Right renal cortex interstitium (tissue), 3 donors: ENCODE data around the gene AP1M1. TPM values are rescaled to one million over a fixed set of nuclear protein-coding genes. Genes with fewer than 3 reads are reported as not detected.

Source experiments
- DNase-seq, 3 donors: peaks; one replicate each; pipeline ENCODE4 v3.0.0-alpha.2; 2013; ENCODE audit warnings: low read depth in 3 of 3, low spot score in 2 of 3
- polyA plus RNA-seq, 3 donors: library from polyadenylated mRNA; unstranded; fragments of 120-200 nt; gene quantifications; one replicate each; pipeline ENCODE4 v1.2.1, GENCODE V29; 2013; ENCODE audit not compliant: insufficient read length in 3 of 3

Gene AP1M1
- polyA plus RNA-seq, 3 donors, result 55.2 to 67.8 (median 57.7) TPM

- DNase-seq, result peak; percentile 97 to 99 (median 99)
Measured at GRCh38 chr19:16185123-16185767, 12.5 kb upstream of the AP1M1 start, which contains the start of gene FAM32A. Gene FAM32A (plus strand): TSS chr19:16185410. CDS start chr19:16185443, 33 bp downstream.

- peak in 2 of 3 donors; percentile 8 to 23 for DNase-seq
Measured at GRCh38 chr19:16185768-16186123, 12.0 kb upstream of the AP1M1 start.

GRCh38 chr19:16188521-16188920 lies 9.2 kb upstream of the AP1M1 start:
- DNase-seq, result no peak

DNA sequence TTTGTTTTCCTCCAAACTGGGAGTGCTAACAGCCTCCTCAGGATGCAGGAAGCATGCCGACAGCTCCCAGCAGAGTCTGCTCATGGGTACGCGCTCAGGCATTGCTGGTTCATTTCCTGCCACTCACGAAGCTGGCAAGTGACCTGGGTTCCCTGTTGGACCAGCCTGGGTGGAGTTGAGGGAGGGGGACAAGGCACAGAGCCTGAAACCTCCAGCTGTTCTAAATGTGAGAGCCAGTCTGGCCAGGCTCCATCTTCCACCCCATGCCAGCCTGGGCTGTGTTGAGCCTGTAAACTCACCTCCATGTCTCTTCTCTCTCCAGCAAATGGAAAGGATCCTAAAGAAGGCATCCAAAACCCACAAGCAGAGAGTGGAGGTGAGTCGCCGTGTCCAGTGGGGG lies 7.5 kb upstream of the AP1M1 start:
- DNase-seq, result no peak

DNA sequence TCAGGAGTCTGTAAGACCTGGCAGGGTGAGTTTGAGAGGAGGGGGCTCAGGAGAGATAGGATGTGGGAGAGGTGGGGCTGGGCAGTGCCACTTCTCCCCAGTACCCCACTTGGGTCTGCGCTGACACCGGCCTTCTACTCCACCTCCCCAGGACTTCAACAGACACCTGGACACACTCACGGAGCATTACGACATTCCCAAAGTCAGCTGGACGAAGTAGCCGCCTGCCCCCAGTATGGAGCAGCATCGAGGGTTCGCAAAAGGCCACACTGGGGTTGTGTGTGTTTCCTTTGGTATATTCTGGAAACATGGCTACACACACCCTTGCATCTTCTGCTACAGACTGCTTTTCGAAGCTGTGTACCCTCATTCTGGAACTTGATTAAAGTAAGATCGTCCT lies 7.0 kb upstream of the AP1M1 start:
- no peak for DNase-seq

- no peak for DNase-seq
Measured at GRCh38 chr19:16191216-16191908, 6.3 kb upstream of the AP1M1 start.

DNA sequence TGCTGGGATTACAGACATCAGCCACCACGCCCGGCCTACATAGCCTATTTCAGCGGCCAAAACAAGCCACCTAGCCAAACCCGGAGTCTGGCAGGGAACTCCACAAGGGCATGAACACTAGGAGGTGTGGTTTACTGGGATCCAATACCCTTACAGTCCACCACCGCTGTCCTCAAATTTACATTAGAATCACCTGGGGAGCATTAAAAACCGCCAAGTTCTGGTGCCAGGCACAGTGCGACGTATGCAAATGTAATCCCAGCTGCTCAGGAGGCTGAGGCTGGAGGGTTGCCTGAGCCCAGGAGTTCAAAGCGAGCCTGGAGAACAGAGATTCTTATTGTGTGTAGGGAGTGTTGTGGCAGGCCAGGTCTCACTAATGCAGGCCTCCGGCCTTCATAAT lies 4.2 kb upstream of the AP1M1 start:
- DNase-seq, result no peak

- DNase-seq, result no peak
Measured at GRCh38 chr19:16197188-16197621, 506 bp upstream of the AP1M1 start.

DNA sequence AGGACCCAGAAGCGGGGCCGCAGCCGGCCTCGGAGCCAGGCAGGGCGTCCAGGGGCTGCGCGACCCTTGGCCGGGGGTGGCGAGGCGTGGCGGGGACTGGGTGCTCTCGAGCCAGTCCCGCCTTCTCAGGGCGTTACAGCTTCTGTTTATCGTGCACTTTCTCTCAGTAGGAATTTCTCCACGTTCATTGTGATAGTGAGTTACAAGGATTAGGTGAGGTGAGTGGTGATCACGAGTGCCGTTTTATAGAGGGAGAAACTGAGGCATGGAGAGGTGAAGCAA lies 600 bp downstream of the AP1M1 start:
- no peak for DNase-seq

DNA sequence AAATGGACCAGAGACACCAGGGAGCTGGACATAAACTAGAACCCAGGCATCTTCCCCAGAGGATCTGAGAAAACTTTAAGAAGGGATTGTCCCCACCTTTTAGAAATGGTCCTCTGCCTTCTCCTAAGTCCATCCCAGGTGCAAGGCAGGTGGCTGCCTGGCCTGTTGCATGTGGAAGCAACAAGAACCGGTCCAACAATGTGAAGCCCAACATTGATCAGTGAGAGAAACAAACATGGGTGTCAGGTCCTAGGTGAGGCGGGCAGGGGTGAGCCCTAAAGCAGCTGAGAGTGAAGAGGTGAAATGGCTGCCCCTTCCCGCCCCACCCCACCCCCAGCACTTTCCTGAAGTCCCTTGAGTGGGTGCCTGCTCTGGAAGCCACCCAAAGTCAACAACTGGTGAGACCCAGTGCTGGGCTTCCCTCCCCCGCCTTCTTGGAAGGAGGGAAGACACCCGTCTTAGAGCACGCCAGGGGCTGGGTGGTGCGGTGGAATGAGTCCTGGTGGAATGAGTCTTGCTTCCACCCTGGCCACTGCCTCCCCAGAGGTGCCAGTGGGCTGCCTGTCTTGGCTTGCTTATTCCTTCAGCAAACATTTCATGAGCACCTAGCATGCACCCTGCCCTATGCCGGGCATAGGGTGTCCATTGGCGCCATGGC lies 1.7 kb downstream of the AP1M1 start:
- no peak for DNase-seq

GRCh38 chr19:16200038-16201010 lies 2.6 kb downstream of the AP1M1 start:
- DNase-seq, result no peak

- no peak for DNase-seq
Measured at GRCh38 chr19:16201011-16201391, 3.3 kb downstream of the AP1M1 start.

DNA sequence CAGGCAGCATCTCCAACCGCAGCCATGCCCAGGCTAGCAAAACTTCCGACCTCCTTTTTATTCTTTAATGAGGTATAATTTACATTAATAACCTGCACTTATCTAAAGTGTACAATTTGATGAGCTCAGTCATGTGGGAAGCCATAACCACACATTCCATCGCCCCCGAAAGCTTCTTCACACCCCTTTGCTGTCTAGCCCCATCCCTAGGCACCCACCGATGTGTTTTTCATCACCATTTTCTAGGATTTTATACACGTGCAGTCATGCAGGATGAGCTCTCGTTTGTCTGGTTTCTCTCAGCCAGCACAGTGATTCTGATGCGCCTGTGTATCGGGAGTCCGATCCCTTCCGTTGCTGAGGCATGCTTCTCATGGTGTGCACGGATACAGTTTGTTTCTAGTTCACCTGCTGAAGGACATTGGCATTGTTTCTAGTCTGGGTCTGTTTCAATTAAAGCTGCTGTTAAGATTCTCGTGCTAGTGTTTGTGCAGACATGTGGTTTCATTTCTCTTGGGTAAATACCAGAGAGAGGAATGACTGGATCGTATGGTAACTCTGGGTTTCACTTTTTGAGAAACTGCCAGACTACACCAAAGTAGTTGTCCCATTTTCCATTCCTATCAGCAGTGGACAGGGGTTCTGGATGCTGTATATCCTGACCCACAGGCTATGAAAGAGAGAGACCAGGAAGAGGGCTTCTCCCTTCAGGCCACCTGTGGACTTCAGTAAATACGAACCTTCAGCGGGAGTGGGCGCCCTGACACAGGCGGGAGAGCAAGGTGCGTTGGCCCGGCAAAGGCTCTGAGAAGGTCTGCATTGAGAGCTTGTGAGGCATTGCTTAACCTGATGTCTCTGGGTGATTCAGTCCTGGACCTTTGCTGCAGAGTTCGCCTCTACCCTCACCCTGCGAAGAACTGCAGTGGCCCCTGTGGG lies 4.9 kb downstream of the AP1M1 start:
- DNase-seq, result no peak

DNA sequence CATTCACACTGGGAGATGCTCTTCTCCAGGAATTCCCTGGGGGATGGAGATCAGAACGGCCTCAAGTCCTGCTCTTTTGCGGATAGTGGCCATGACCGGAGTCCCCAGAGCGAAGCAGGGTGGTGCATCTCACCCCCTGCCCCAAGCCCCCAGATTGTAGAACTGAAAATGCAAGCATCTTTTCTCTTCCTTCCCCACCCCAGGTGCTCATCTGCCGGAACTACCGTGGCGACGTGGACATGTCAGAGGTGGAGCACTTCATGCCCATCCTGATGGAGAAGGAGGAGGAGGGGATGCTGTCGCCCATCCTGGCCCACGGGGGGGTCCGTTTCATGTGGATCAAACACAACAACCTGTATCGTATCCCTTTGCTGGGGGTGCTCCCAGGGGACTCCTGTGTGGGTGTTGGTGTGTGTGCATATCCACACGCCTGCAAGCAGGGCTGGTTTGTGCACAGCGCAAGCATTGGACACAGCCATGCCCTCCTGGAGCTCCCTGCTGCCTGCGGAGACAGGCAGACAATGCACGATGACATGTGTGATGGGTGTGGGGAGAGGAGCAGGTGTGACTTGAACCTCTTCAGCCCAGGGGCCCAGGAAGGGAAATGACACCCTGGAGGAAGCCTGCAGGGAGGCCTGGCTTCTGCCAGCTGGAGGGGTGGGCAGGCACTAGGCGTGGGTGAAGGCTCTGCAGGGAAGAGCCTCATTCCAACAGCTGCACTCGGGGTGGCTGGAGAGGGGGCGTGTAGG lies 5.7 kb downstream of the AP1M1 start:
- no peak for DNase-seq

DNA sequence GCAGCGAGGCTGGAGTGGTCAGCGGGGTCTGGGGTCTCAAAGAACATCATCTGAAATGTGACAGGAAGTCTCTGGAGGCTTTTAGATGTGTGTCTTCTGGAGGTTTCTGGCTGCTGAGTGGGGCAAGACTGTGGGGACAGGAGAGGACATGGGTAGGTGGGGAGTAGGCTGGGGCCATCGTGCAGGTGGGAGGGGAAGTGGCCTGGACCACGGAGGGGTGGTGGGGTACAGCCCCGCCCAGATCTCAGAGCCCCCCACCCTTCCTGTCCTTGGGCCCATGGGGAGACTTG lies 6.2 kb downstream of the AP1M1 start:
- no peak for DNase-seq

DNA sequence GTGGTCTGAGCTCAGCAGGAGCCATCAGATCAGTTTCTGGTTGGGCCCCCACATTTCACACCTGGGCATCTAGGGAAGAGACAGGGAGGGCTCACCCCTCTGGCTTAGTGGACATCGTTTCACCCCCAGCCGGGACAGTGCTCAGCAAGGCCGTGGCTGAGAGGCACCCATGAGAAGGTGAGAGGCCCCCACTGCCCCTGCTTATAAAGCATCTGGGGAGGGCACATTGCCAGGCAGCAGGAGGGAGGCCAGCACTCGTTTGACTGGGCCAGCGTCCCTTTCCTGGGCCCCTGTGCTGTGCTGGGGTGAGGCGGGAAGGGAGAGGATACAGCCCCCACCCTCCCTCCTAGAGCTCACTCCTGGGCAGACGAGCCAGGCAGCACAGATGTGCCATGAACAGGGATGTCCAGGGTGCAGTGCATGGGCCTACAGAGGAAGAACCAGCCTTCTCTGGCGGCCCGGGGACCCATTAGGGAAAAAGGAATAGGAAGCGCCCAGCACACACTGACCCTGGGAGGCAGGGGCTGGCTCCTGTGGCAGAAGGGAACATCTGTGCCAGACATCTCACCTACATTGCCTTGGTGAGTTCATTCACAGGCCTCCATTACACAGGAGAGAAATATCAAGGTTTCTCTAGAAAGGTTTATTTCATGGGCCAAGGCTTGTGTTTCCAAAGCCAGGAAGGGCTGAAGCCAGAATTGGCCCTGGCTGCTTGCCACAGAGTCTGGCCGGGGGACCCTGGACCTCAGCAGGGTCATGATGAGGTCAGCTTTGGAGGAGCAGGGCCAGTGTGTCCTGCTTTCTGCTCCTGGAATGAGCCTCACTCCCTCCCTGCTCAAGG lies 7.7 kb downstream of the AP1M1 start:
- no peak for DNase-seq

DNA sequence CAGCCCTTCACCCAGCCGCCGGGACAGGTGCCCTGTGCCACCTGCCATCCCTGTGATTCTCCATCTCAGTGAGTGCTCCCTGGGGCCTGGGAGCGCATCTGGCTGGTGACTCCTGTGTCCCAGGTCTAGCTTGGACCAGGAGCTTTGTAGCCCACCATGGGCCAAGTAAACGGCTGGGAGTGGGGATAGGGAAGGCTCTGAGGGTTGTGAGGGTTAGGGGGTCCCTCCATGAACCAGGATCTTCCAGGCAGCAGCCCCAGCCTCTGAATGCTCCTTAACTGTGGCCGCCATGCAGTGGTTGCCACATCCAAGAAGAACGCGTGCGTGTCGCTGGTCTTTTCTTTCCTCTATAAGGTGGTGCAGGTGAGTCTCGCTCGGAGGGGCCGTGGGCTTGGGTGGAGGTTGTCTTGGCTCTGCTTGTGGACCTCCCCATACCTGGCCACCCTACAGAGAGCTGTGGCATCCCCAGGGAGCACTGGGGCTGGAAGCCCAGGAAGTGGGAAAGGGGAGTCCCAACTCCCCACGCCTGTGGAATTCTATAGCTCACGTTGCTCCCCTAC lies 8.4 kb downstream of the AP1M1 start:
- no peak for DNase-seq

DNA sequence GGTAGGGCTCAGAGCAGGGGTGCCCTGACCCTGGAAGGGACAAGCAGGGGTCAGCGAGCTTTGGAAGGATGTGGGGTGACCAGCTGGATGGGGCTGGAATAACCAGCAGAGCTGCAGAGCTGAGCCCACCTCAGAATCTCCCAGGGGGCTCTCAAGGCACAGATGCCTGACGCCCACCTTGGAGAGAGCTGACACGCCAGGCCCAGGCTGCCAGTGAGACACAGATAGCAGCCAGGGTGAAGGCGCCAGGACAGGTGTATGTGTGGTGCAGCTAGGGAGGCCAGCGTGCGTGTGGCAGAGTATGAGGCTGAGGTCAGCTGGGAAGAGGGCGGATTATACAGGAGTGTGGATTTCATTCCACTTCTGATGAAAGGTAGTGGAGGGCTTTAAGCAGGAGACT lies 8.9 kb downstream of the AP1M1 start:
- DNase-seq, result no peak
